Stimulated activated CD8-positive, alpha-beta memory T cell treated with anti-CD3 and anti-CD28 coated beads, Interleukin-15, amount 100 ng/mL, for 4 hours (primary cell): ENCODE measurements around the gene TPH2.

Experiments
- DNase-seq, 2 donors: peaks; one replicate each; pipeline ENCODE4 v3.0.0-alpha.2; 2020; ENCODE audit warnings: low read depth in 2 of 2

Gene TPH2

DNA sequence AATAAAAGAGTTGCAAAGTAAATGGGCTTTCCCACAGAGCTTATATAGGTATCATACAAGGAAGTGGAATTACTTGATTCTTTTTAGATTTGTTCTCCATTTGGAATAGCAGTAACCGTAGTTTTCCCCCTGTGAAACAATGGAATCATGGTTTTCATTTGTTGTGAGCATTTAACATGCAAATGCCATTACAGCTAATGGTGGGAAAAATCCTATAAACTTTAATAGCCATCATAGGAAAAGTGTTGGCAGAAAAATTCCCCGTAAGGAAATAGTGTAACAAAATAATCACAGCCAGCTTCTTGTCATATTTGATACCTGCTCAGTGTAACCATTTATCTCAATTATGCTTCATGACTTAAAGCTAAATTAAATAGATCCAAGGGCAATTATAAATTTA lies 95.3 kb downstream of the TPH2 start:
- DNase-seq: no peak

DNA sequence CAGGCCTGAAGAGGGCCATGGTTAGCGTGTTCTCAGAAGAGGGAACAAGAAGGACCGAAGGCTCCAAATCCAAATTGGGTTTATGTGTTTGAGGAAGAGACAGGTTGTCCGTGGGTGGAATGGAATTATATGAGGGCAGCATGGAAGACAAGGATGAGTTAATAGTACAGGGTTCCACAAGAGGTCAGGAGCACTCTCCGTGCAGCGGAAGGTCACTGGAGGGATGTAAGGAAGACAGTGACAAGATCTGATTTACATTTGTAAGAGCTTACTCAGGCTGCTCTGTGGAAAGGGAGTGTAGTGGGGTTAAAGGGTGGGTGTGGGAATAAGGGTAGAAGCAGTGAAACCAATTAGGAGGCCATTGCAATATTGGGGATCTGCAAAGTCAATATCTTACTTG lies 97.0 kb downstream of the TPH2 start:
- DNase-seq: no peak

DNA sequence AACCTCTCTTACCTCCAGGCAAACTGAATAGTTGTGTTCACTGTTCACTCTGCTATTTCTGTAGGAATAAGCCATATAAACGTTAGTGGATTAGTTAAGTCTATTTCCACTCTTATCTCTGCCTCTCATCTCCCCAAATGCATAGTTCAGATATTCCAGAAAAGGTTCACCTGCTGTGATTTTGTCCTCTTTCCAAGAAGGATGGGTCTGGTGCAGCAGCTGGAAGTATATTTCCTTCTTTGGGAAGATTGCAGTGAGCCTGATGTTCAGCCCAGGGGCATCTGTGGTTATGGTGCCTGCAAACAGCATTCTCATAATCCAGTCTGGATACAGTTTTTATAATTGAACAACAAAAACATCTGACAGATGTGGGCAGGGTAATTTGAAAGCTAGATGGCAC lies 97.7 kb downstream of the TPH2 start:
- no peak for DNase-seq

DNA sequence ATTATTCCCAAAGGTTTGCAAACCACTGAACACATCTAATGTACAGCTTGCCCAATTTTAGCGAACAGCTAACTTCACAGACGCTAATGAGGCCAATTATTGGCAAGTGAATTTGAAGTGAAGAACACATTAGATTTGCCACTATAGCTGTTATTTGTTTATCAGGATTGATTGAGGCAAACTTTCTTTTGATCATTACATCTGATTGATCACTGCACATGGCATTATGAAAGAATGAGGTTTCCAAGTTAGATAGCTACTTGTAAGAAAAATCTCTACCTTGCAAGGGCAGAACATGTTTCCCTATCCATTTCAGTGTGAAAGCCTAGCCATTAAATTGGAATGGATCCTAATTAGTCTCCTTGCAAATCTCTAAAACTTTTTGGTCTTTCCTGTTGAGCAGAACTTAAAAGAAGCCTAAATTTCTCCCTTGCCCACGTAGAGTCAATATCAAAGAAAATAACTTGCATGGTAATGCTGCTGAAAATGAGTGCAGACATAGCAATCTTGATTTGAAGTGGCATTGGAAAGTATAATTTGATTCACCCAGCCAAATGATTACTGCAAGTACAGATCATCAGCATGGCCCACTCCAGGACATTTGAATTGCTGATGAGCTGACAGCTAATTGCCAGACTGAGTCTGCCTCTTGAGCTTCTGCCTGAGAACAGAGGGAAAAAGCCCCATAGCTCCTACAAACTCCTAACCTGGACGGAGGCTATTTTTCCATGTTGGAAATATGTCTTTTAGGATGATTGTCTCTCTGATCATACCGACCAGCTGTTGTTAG lies 98.6 kb downstream of the TPH2 start:
- DNase-seq: no peak

DNA sequence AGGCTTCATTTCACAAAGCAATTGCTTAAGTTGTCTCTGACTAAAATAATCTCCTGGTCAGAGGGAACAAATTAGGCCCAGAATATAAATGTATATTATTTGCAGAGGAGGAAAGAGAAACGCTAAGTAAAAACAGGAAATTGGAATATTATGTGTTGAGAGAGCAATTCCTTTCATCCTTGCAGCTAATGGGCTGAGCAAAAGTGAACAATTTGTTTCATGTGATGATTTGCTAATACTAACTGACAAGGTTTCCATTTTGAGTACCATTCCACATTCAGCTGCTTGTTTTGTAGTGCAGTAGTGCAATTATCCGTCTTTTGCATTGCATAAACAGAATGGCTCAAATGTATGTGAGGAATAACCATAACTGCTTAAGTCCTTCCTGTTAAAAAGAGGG lies 103.2 kb downstream of the TPH2 start:
- no peak for DNase-seq

DNA sequence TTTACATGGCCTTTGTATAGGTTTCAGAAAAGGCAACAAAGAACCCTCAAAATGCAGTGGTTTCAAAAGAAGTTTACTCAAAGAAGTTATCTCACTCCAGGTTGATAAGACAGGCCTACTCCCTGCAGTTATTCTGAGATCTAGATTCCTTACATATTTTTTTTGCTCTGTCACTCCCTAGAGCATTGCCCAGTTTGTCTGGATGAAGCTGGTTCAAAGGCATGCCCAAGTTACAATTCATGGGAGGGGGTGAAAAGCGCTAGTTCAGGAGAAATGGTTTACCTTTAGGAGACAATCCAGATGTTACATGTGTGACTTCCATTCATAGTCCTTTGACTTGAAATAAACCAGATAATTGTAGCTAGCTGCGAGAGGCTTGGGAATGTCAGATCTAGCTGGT lies 115.0 kb downstream of the TPH2 start:
- no peak for DNase-seq

DNA sequence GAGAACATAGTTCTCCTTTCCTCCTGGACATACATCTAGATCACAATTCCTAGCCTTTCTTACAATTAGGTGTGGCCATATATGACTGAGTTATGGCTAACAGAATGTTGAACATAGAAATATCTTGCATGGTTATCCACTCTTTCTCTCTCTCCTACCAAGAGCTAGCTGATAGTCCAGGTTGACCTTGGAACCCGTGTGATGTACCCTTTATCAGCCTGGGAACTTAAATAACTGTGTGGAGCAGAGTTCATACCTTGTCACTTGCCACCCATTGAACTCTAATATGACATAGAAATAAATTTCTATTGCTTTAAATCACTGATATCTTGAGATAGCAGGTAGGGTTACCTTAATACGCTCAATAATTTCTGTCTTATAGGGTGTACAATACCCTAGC lies 115.9 kb downstream of the TPH2 start:
- no peak for DNase-seq

DNA sequence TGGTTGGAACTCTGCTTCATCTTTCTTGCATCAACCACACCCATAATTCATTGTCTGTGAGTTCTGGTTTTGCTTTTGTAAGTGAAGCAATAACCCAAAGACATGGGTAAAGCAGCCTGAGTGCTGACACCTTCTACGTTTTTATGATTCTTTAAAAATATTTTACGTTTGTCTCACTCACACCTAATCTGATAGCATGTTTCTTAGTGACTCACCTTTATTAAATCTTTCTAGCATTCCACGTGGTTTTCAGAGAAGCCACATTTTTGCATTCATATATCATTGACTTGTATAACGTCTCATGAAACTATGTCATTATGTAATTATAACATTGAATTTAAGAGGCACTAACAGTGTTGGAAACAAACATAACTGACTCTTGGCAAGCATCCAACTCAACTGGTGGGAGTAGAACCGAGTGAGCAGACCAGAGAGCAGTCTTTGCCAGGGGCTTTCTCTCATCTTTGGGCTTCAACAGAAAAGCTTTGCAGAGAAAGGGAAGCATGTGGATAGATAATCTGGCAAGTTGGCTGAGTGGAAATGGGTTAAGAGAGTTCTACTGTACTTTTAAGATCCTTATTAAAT lies 118.8 kb downstream of the TPH2 start:
- DNase-seq: no peak

DNA sequence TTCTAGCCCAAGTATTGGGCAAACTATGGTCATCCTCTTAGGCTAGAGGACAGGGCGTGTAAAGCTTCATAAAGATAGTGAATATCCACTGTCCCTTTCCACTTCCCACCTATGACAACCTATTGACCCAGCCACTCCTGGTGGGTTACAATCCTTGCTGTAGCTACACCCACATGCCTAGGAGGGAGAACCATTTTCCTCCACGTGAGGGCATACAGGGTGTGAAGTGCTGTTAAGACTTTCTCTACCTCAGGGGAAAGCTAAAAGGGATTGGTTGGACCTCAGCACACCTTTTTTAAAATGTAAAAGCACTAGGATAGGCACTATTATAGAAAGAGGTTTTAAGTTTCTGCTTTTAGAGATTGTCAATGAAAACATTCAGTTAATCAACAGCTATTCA lies 124.4 kb downstream of the TPH2 start:
- DNase-seq: no peak

DNA sequence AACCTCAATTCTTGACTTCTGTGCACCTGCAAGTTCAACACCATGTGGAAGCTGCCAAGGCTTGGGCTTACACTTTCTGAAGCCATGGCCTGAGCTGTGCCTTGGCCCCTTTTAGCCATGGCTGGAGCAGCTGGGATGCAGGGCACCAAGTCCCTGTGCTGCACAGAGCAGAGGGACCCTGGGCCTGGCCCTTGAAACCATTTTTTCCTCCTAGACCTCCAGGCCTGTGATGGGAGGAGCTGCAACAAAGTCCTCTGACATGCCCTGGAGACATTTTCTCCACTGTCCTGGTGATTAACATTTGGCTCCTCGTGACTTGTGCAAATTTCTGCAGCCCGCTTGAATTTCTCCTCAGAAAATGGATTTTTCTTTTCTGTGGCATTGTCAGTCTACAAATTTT lies 132.4 kb downstream of the TPH2 start:
- DNase-seq: no peak

DNA sequence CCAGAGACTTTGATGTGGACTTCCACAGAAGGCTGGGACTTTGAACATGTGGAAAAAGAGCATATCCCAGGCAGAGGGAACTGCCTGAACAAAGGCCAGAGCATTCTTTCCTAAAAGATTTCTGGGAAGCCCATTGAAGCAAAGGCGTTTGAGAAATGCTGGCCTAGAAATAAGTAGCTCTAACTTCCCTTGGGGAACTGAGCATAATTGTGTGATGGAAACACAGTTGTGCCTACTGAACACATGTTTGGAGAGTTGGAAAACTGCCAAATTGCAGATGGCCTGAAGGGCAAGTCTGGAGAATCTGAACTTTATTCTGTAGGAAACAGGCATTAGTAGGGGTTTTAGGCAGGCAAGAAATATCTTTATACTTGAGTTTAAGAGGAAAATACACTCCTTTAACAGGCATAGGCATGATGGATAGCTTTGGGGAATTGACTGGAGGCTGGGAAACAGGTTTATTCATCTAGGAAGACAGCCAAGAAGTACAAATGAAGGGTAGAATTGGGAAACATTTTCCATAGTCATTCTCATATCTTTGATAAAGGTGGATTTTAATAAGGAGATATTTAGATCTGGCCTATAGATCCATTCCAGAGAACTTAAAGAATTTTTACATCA lies 134.1 kb downstream of the TPH2 start:
- DNase-seq: no peak

DNA sequence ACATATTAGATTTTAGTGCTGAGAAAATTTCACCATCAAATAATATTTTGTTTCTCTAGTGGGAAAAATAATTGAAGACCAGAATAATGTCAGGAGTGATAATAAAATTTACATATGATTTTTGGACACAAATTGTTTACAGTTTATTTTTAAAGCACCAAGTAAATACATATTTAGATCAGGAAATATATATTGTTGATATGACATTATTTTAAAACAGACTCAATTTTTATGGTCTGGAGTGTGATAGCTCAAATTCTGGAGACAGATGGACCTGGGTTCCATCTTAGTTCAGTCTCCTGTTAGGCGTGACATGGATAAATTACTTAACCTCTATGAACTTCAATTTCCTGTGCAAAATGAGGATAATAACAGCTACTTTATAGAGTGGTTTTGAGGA lies 135.4 kb downstream of the TPH2 start:
- no peak for DNase-seq

DNA sequence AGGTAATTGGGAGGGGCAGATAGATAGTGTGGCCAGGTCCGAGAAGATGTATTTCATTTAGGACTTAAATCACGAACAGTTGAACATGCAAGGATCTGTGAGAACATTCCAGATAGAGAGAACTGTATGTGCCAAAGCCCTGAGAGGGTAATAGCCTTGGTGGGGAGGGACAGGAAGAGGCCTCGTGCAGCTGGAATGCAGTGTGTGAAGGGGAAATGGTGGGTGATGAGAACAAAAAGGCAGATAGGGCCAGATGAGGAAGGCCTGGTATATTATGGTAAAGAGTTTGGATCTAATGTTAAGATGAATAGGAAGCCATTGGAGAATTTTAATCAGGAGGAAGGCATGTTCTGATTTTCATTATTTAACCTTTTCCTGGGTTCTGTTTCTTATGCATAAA lies 136.3 kb downstream of the TPH2 start:
- DNase-seq: no peak

DNA sequence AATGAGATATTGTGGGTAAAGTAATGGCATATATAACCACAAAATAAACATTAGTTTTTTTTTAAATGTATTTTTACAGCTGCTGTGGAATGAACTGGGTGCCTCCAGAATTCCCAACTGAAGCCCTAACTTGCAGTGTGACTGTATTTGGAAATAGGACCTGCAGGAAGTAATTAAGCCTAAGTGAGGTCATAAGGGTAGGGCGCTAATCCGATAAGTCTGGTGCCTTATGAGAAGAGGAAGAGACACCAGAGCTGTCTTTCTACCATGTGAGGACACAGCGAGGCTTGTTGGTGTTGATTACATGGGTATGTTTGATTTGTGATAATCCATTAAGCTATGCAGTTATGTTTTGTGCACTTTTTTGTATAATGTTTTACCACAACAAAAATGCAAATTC lies 136.8 kb downstream of the TPH2 start:
- DNase-seq: no peak

DNA sequence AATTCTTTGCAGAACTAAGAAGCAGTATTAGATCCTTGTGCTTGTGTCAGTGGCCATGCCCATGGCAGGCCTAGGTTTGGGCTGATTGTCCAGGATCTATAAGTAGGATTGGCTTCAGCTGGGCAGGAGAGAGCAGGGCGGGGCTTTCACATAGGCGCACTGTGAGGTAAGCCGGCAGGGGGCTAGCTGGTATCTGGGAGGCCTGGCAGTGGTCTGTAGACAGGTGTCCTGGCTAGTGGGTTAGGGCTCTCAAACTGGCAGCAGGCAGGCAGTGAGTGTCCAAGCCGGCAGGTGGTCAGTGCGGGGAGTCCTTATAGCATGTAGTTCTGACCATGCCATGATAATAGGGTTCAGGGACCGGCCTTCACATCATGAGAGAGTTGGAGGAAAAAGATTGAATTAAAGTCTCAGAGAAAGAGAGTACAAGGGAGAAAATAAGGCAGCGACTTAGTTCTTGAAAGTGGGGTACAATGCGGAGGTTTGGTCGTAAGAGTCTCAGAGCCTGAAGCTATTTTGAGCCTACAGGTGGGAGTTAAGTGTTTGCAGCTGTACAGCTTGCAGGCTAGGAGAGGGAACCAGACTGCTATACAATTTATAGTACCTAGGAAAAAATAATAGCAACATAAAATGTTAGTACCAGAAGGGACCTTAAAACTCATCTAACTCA lies 137.4 kb downstream of the TPH2 start:
- DNase-seq: no peak

DNA sequence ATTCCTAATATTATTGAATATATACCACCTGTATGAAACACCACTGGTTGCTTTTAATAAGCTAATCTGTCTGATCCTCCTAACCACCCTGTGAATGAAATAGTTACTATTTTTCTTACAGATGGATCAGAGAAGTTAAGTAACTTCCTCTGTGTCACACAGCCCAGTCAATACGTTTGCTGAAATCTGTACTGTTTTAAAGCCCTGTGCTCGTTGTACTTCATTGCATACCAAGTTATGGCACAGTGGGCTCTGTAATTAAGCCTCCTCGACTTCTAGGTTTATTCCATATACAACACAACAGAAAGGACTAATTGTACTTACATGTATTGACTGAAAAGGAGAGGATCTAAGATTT lies 137.9 kb downstream of the TPH2 start:
- no peak for DNase-seq

DNA sequence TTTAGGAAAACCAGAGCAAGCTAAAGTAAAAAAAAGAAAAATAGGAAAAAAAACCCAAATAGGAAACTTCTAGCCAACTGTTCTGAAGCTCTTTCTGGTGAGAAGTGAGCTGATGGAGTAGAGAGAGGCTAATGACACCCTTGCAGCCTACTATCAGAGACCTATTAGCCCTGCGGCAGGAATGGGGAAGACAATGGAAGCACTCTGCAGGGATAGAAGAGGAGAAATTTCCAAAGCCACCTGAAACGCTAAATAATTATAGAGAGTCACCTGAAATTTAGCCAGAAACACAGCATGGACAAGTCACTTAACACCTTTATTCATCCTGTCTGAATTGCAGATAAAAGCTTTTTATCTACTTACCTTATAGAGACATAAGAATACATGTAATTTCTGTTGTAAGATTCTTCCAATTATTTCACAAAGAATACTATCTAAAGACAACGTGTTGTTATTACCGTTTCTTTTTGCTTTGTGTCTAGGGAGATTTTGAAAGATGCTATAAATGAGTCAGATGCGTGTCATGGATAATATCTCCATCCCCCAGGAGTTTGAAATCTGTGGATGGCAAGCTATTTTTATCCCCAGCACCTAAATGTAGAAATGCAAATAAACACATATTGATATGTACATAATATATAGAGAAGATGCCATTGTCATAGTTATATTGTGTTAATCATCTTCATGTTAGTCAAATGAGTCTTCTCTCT lies 138.6 kb downstream of the TPH2 start:
- no peak for DNase-seq

DNA sequence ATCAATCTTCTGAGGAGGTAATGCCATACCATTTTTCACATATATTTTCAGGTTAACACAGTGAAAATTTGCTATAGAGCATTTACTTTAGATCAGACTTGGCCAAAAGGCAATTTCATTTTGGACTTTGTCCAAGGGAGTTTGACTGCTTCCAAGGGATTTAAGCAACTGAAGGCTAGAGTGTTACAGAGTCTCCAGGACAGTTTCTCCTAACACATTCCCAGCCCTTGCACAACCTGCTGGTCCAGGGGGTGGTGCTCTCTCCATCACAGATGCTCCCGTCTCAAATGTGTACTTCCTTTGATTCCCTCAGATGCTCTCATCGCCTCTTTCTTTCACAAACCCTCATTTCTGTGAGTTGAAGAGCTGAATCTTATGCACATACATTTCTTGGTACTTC lies 143.1 kb downstream of the TPH2 start:
- DNase-seq: no peak
